A673 (cell line): ENCODE measurements around the gene TNFSF8. TPM values are rescaled to one million over a fixed set of nuclear protein-coding genes. Genes with fewer than 3 reads are reported as not detected.

Source experiments
- BruUV-seq: library from RNA; stranded (reverse); fragments of 400-500 nt; replicated peaks from 2 replicates; lab custom pipeline; 2021; lab: Mats Ljungman, UMichigan
- CTCF ChIA-PET: fragments of 300-600 bp; sonication (Branson Sonifier 250); formaldehyde crosslinking; loops from one replicate; lab custom pipeline; 2022; ENCODE audit warnings: antibody characterized with exemption; lab: Charles Lee
- POLR2A ChIA-PET: fragments of 300-600 bp; sonication (Branson Sonifier 250); formaldehyde crosslinking; loops from one replicate; lab custom pipeline; 2022; ENCODE audit warnings: antibody characterized with exemption; ENCODE audit not compliant: low non-redundant PET; lab: Charles Lee
- DNase-seq: peaks from one replicate; pipeline ENCODE4 v3.0.0-alpha.2; 2015; ENCODE audit warnings: low spot score
- H3K27ac ChIP-seq: fragments of 200-600 bp; sonication (generic); 2 replicates; pipeline ENCODE4 v1.5.1; 2016; ENCODE audit warnings: mixed run types, low read depth, mild to moderate bottlenecking, mixed read lengths, antibody characterized with exemption, low read length; ENCODE audit not compliant: poor library complexity, severe bottlenecking
- H3K27me3 ChIP-seq: fragments of 200-600 bp; sonication (generic); replicated peaks from 2 replicates; pipeline ENCODE4 v1.6.1; 2017; ENCODE audit warnings: mixed run types, low read depth, mild to moderate bottlenecking, mixed read lengths, antibody characterized with exemption, low read length; ENCODE audit not compliant: insufficient read depth, poor library complexity
- H3K36me3 ChIP-seq: fragments of 200-600 bp; sonication (generic); 2 replicates; pipeline ENCODE4 v1.6.1; 2016; ENCODE audit warnings: mixed run types, mild to moderate bottlenecking, mixed read lengths, antibody characterized with exemption, low read length; ENCODE audit not compliant: insufficient read depth, poor library complexity, severe bottlenecking
- H3K4me1 ChIP-seq: fragments of 200-600 bp; sonication (generic); 2 replicates; pipeline ENCODE4 v1.6.1; 2017; ENCODE audit warnings: mixed run types, mild to moderate bottlenecking, mixed read lengths, antibody characterized with exemption, low read length; ENCODE audit not compliant: insufficient read depth, poor library complexity, severe bottlenecking
- H3K4me3 ChIP-seq: fragments of 200-600 bp; sonication (generic); 2 replicates; pipeline ENCODE4 v1.5.1; 2016; ENCODE audit warnings: low read depth, mixed run types, mild to moderate bottlenecking, mixed read lengths, low read length; ENCODE audit not compliant: poor library complexity, severe bottlenecking
- H3K9me3 ChIP-seq: fragments of 200-600 bp; sonication (generic); 2 replicates; pipeline ENCODE4 v1.6.1; 2016; ENCODE audit warnings: mixed run types, low read depth, mild to moderate bottlenecking, mixed read lengths, antibody characterized with exemption, low read length; ENCODE audit not compliant: poor library complexity, severe bottlenecking
- CTCF ChIP-seq: fragments of 300-800, 200-600 bp; sonication (generic); conservative IDR thresholded peaks from 2 replicates; pipeline ENCODE4 v1.5.1; 2017; ENCODE audit warnings: low read depth, mild to moderate bottlenecking, antibody characterized with exemption, low read length, moderate library complexity, mixed read lengths
- EZH2 ChIP-seq: fragments of 200-600 bp; sonication (generic); IDR thresholded peaks from 2 replicates; pipeline ENCODE4 v1.6.1; 2017; ENCODE audit warnings: borderline replicate concordance, low read depth, mild to moderate bottlenecking, mixed read lengths, antibody characterized with exemption, low read length; ENCODE audit not compliant: poor library complexity, severe bottlenecking
- intact Hi-C: fragments of 100-400 bp; cut with micrococcal nuclease; formaldehyde crosslinking; loops from one replicate; pipeline ENCODE4 v1.10.0; 2022; ENCODE audit not compliant: unreplicated experiment
- total RNA-seq: library from RNA; stranded (reverse); gene quantifications from 2 replicates; pipeline ENCODE4 v1.2.3, GENCODE V29; 2021

The TNFSF8 gene
- total RNA-seq, 1 experiment from 2014 or later = not detected

GRCh38 chr9:114914139-114914538 is 16.3 kb downstream of the TNFSF8 start:
- intact Hi-C loops = loop anchor here (1.0 to 10.0 kb wide), 2 partner anchors 100 to 621 kb away; no protein-coding TSS in a partner anchor
- CTCF ChIA-PET = interaction anchor here (1.9 kb wide), 1 partner anchor 100 kb away, joined by 20 read pairs; no protein-coding TSS in a partner anchor
- Histone ChIP-seq H3K4me3 (no peak overlapping the region), H3K27ac (no peak overlapping the region), H3K9me3 (no peaks in the 10 kb centered on the region), H3K27me3 (no peaks in the 10 kb centered on the region), H3K4me1 (peaks cover 5% of the 10 kb centered on the region), H3K36me3 (no peaks in the 10 kb centered on the region)
- TF ChIP-seq EZH2 (no peak), CTCF (peak; percentile 68)
- BruUV-seq = no TSS peak
- peak; percentile 50 for DNase-seq
- POLR2A ChIA-PET = no interaction called here

- Histone ChIP-seq H3K27ac (no peak overlapping the region), H3K4me1 (peaks cover 5% of the 10 kb centered on the region), H3K9me3 (no peaks in the 10 kb centered on the region), H3K36me3 (no peaks in the 10 kb centered on the region), H3K27me3 (no peaks in the 10 kb centered on the region), H3K4me3 (no peak overlapping the region)
- no TSS peak for BruUV-seq
- intact Hi-C loops = loop anchor here (1.0 to 10.0 kb wide), 2 partner anchors 101 to 621 kb away; no protein-coding TSS in a partner anchor
- DNase-seq = no peak
- ChIA-PET POLR2A (no interaction called here), CTCF (interaction anchor here (1.9 kb wide), 1 partner anchor 101 kb away, joined by 20 read pairs; no protein-coding TSS in a partner anchor)
- TF ChIP-seq CTCF (no peak), EZH2 (no peak)
Measured at GRCh38 chr9:114913656-114914055, 16.7 kb downstream of the TNFSF8 start.

- Histone ChIP-seq H3K4me3 (no peak overlapping the region), H3K36me3 (no peaks in the 10 kb centered on the region), H3K27ac (no peak overlapping the region), H3K9me3 (no peaks in the 10 kb centered on the region), H3K27me3 (no peaks in the 10 kb centered on the region), H3K4me1 (peaks cover 5% of the 10 kb centered on the region)
- no TSS peak for BruUV-seq
- CTCF ChIA-PET = interaction anchor here (1.9 kb wide), 1 partner anchor 101 kb away, joined by 20 read pairs; no protein-coding TSS in a partner anchor
- intact Hi-C loops = loop anchor here (10.0 kb wide), 1 partner anchor 622 kb away; no protein-coding TSS in a partner anchor
- POLR2A ChIA-PET = no interaction called here
- TF ChIP-seq CTCF (no peak), EZH2 (no peak)
- DNase-seq = no peak
Measured at GRCh38 chr9:114913217-114913616, 17.2 kb downstream of the TNFSF8 start.
